BJ (cell line): Measurements from ENCODE around the gene GSN. TPM values are rescaled to one million over a fixed set of nuclear protein-coding genes. Genes with fewer than 3 reads are reported as not detected.

Experiments
- CTCF ChIA-PET: fragments of 350-600 bp; formaldehyde crosslinking; extraction: SDS; loops from one replicate; lab custom pipeline; 2021; ENCODE audit warnings: antibody characterized with exemption, inconsistent platforms; lab: Yijun Ruan, JAX
- POLR2A ChIA-PET: fragments of 300-600 bp; sonication (Branson Sonifier 250); formaldehyde crosslinking; extraction: SDS; loops from one replicate; lab custom pipeline; 2021; ENCODE audit warnings: antibody characterized with exemption; lab: Charles Lee
- DNase-seq: peaks from one replicate; pipeline ENCODE4 v3.0.0-alpha.2; 2011; ENCODE audit warnings: low read depth
- H3K27me3 ChIP-seq: 2 replicates; pipeline ENCODE4 v1.6.0; 2011; ENCODE audit warnings: low read length; ENCODE audit not compliant: control insufficient read depth, insufficient read depth
- H3K36me3 ChIP-seq: 2 replicates; pipeline ENCODE4 v1.5.1; 2011; ENCODE audit warnings: low read length; ENCODE audit not compliant: control insufficient read depth, insufficient read depth
- H3K4me3 ChIP-seq: 2 replicates; pipeline ENCODE4 v1.5.1; 2011; ENCODE audit warnings: low read depth, mild to moderate bottlenecking, control low read depth, low read length
- polyA plus RNA-seq: library from polyadenylated mRNA; depleted of rRNA; stranded (reverse); fragments of >200 nt; gene quantifications from 2 replicates; pipeline ENCODE4 v1.2.3, GENCODE V29; 2011
- TF ChIP-seq, protein P1 (sequence below): IDR thresholded peaks from 2 replicates; pipeline ENCODE4 v1.5.1; 2011; ENCODE audit warnings: low read depth, mild to moderate bottlenecking, control low read depth, inconsistent platforms, low read length, moderate library complexity; ENCODE audit not compliant: insufficient read depth

Gene GSN
- polyA plus RNA-seq, 1 experiment = 765 TPM

DNA sequence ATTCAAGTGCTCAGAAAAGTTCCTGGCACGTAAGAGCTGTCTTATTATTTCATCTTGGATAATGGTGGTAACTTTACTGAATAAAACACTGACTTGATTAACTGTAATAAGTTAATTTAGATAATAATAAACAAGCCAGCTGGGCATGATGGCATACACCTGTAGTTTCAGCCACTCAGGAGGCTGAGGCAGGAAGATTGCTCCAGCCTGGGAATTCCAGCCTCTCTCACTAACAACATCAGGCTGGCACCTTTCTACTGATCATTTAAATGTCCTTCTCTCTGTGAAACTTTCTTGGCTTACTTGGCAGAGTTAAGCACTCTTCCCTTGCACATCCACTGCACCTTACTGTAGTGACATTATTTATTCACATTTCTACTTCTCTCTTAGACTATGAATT, 82.1 kb downstream of the GSN start:
- Histone ChIP-seq H3K36me3 (peaks cover 24% of the 10 kb centered on the region), H3K4me3 (no peak overlapping the region), H3K27me3 (no peaks in the 10 kb centered on the region)
- ChIA-PET POLR2A (interaction anchor here (0.5 kb wide), 1 partner anchor 277 kb away, joined by 4 read pairs; no protein-coding TSS in a partner anchor), CTCF (interaction anchor here (0.8 to 1.9 kb wide), 6 partner anchors 8 to 137 kb away, joined by 3 to 9 read pairs (median 6); no protein-coding TSS in a partner anchor)
- DNase-seq = no peak
- TF ChIP-seq, protein P1, sequence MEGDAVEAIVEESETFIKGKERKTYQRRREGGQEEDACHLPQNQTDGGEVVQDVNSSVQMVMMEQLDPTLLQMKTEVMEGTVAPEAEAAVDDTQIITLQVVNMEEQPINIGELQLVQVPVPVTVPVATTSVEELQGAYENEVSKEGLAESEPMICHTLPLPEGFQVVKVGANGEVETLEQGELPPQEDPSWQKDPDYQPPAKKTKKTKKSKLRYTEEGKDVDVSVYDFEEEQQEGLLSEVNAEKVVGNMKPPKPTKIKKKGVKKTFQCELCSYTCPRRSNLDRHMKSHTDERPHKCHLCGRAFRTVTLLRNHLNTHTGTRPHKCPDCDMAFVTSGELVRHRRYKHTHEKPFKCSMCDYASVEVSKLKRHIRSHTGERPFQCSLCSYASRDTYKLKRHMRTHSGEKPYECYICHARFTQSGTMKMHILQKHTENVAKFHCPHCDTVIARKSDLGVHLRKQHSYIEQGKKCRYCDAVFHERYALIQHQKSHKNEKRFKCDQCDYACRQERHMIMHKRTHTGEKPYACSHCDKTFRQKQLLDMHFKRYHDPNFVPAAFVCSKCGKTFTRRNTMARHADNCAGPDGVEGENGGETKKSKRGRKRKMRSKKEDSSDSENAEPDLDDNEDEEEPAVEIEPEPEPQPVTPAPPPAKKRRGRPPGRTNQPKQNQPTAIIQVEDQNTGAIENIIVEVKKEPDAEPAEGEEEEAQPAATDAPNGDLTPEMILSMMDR = no peak

DNA sequence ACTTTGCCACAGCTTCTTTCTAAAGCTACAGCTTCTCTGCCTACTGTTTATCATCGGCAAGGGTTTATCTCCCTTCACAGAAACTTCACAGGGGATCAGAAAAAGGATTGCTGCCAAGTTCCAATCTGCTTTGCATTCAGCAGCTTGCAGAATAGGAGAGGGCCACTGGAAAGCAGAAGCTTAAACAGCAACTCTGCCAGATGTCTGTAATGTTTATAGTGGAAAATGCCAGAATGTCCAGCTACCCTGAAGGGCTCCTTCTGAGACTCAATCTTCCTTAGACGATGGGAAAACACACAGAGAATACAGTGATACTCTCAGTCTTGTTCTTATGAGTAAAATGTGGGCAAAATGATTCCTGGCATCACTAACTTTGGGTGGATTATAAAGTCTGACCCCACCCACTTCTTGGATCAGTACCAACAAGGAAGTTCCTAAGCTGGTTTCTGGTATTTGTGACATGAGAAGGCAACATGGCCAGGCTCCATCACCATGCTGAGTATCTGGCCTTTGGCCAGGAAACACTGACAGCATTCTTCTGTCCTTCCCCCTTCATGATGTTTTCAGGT, 83.1 kb downstream of the GSN start:
- peaks cover 24% of the 10 kb centered on the region for H3K36me3 ChIP-seq
- ChIA-PET POLR2A (interaction anchor here (0.8 kb wide), 1 partner anchor 10 kb away, joined by 22 read pairs; no protein-coding TSS in a partner anchor), CTCF (interaction anchor here (1.0 to 1.9 kb wide), 5 partner anchors 9 to 138 kb away, joined by 3 to 9 read pairs (median 5); no protein-coding TSS in a partner anchor)
- no peak overlapping the region for H3K4me3 ChIP-seq
- peak; percentile 80 for DNase-seq
- H3K27me3 ChIP-seq = no peaks in the 10 kb centered on the region
- TF ChIP-seq, protein P1 = no peak

DNA sequence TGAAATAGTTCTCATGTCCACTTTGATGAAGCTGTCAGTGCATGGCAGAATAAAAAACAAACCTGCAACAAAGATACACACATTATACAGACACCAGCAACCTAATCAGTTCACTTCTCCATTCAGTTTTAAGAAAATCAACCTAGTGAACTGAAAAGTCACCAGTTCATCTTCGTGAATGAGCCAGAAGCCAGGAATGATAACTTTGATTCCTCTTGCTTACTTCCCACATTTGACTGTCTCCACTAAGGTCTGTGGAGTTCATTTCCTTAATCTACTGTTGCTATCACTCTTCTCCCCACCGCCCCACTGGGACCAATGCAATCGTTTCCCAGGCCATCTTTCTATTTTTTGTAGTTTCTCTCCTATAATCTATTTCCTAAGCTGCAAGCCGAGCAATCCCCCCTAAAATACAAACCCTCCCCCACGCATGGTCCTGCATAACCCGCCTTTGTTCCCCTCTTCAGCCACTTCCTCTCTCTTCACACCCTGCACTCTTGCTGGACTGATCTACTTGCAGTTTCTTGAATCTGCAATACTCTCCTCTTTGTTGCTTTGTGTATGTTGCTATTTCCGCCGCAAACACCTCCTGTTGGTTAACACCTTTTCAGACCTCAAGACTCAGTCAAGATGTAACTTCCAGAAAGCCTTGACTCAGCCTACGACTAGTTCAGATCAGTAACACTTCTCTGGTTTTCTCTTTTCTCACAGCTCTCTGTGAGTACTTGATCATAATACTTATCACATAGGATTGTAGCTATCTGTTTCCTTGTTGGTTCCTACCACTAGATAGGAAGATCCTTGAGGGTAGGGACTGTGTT, 85.5 kb downstream of the GSN start:
- Histone ChIP-seq H3K27me3 (no peaks in the 10 kb centered on the region), H3K4me3 (no peak overlapping the region), H3K36me3 (peaks cover 14% of the 10 kb centered on the region)
- TF ChIP-seq, protein P1 = no peak
- ChIA-PET CTCF (interaction anchor here (1.6 kb wide), 2 partner anchors 10 to 11 kb away, joined by 3 to 4 read pairs; no protein-coding TSS in a partner anchor), POLR2A (no interaction called here)
- DNase-seq = no peak

DNA sequence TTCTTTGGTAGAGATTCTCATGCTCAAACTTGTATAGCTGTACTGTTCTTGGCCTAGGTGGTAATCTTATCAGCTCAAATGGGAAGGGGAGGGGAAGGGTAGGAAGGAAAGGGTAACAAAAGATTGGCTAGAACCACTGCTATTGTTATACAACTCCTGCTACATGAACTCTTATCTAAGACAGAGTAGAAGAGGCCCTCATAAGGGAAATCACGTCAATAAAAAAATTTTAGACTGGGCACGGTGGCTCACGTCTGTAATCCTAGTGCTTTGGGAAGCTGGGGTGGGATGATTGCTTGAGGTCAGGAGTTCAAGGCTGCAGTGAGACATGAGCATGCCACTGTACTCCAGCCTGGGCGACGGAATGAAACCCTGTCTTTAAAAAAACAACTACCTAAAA, 86.2 kb downstream of the GSN start:
- no peak for DNase-seq
- TF ChIP-seq, protein P1 = no peak
- Histone ChIP-seq H3K36me3 (peaks cover 12% of the 10 kb centered on the region), H3K4me3 (no peak overlapping the region), H3K27me3 (no peaks in the 10 kb centered on the region)
- POLR2A ChIA-PET = no interaction called here
- CTCF ChIA-PET = interaction anchor here (1.6 kb wide), 2 partner anchors 10 kb away, joined by 3 to 4 read pairs; no protein-coding TSS in a partner anchor

DNA sequence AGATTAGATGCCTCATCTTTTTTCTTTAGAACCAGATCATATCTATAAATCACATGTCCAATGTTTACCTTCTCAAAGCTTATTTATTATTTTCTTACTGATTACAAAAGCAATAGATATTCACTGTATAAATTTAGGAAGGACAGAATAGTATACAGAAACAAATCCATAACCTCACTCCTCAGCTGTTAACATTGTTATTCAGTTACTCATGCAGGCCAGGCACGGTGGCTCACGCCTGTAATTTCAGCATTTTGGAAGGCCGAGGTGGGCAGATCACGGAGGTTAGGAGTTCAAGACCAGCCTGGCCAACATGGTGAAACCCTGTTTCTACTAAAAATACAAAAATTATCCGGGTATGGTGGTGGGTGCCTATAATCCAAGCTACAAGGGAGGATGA, 86.8 kb downstream of the GSN start:
- ChIA-PET CTCF (interaction anchor here (0.8 to 1.6 kb wide), 2 partner anchors 10 to 35 kb away, joined by 3 to 4 read pairs; no protein-coding TSS in a partner anchor), POLR2A (no interaction called here)
- H3K36me3 ChIP-seq = peaks cover 12% of the 10 kb centered on the region
- no peaks in the 10 kb centered on the region for H3K27me3 ChIP-seq
- DNase-seq = no peak
- no peak overlapping the region for H3K4me3 ChIP-seq
- TF ChIP-seq, protein P1 = no peak
